ENCODE data around the gene VPS25.
A peak's percentile ranks its signal among the peaks of the same experiment; 100 is the strongest.

VPS25 gene

DNA sequence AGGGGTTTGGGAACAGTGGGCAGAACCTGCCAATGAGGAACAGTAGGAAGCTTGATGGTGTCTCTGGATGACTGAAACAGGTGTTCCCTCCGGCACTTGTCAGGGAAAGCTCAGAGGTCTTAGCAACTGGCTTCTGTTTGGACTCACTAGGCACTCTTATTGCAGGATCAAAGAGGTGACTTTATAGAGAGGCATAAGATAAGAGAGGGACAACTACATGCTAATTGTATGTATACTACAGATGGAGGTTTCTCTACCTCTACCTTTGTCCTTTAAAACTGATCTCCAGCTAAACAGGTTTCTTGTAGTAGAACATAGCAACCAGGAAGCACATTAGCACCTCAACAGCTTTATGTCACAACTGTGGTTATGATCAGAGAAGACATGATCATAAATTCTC, 33.0 kb downstream of the VPS25 start:
- Histone ChIP-seq H3K9me3 (ENCODE audit: control insufficient read depth in 1 of 2, low read length in 2 of 2) (no peaks in the 10 kb centered on the region), H3K9ac (ENCODE audit: low read depth in 1 of 2, low read length in 2 of 2) (peak overlapping the region in 1 of 2 donors; percentile 11), H3K4me1 (ENCODE audit: control insufficient read depth in 1 of 2, insufficient read depth in 2 of 2, low read length in 2 of 2) (peaks cover 14 to 27% of the 10 kb centered on the region in 2 donors)

DNA sequence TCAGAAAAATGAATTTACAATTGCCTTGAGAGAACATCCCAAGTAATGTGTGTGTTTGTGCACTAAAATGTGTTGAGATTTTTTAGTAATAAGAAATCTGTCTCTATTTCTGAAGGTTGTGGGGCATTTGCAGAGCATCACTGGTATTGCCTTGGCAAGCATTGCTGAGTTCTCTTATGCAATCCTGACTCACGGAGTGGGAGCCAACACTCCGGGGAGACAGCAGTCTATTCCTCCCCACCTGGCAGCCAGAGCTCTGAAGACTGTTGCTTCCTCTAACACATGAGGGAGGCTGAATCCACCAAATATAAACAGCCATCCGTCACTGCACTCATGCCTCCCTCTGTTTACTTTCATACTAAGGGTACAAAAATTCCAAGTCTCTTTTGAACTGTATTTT, 36.0 kb downstream of the VPS25 start:
- no peak overlapping the region for H3K27ac ChIP-seq (ENCODE audit: low read depth, low read length)

More for the DNA sequence above, 33.0 kb downstream of the VPS25 start:
- H3K4me3 ChIP-seq (ENCODE audit: low read depth in 1 of 2, low read length in 2 of 2) = peak overlapping the region in 1 of 2 donors; percentile 42
- peaks cover 8 to 16% of the 10 kb centered on the region in 2 donors for H3K36me3 ChIP-seq (ENCODE audit: control insufficient read depth in 1 of 2, insufficient read depth in 2 of 2, low read length in 2 of 2)
- no peaks in the 10 kb centered on the region for H3K27me3 ChIP-seq (ENCODE audit: control insufficient read depth in 1 of 2, insufficient read depth in 2 of 2, low read length in 2 of 2)
- peak overlapping the region; percentile 73 for H3K27ac ChIP-seq (ENCODE audit: low read depth, low read length)

DNA sequence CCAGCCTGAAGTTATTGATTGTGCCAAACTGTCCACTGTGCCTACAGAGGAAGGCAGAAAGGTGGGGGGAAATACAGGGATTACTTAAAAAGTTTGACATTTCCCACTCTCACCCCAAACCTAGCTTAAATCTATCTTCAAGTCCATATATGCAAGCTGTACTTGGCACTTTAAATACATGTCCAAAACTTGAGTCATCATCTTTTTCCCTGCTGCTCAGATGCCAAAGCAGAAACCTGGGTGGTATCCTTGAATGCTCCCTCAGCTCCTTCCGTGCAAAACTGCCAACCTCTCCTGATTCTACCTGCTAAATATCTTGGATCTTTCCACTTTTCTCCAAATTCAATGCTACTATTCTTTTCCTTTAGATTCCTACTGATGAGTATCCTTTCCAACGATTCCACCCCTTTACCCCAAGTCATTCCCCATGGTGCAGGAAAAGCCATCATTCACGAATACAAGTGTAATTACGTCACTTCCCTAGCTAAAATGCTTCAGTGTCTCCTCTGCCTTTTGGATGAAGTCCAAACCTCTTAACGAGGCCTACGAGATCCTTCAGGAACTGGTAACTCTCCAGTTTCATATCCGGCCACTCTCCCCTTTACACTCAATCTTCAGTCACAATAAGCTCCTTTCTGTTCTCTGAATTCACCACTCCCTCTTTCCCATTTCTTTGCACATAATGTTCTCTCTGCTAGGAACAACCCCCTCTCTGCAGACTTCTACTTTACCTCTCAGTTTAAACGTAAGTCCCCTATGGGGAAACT, 41.6 kb downstream of the VPS25 start:
- H3K27ac ChIP-seq (ENCODE audit: low read depth, low read length) = no peak overlapping the region
- H3K4me3 ChIP-seq (ENCODE audit: low read depth in 1 of 2, low read length in 2 of 2) = no peak overlapping the region
- peaks cover 0 to 7% of the 10 kb centered on the region in 2 donors for H3K4me1 ChIP-seq (ENCODE audit: control insufficient read depth in 1 of 2, insufficient read depth in 2 of 2, low read length in 2 of 2)
- peaks cover 53 to 85% of the 10 kb centered on the region in 2 donors for H3K36me3 ChIP-seq (ENCODE audit: control insufficient read depth in 1 of 2, insufficient read depth in 2 of 2, low read length in 2 of 2)
- H3K9me3 ChIP-seq (ENCODE audit: control insufficient read depth in 1 of 2, low read length in 2 of 2) = no peaks in the 10 kb centered on the region
- H3K27me3 ChIP-seq (ENCODE audit: control insufficient read depth in 1 of 2, insufficient read depth in 2 of 2, low read length in 2 of 2) = no peaks in the 10 kb centered on the region
- H3K9ac ChIP-seq (ENCODE audit: low read depth in 1 of 2, low read length in 2 of 2) = no peak overlapping the region

More for the DNA sequence above, 36.0 kb downstream of the VPS25 start:
- Histone ChIP-seq H3K9ac (ENCODE audit: low read depth in 1 of 2, low read length in 2 of 2) (no peak overlapping the region), H3K9me3 (ENCODE audit: control insufficient read depth in 1 of 2, low read length in 2 of 2) (no peaks in the 10 kb centered on the region), H3K4me1 (ENCODE audit: control insufficient read depth in 1 of 2, insufficient read depth in 2 of 2, low read length in 2 of 2) (peaks cover 10 to 21% of the 10 kb centered on the region in 2 donors), H3K4me3 (ENCODE audit: low read depth in 1 of 2, low read length in 2 of 2) (no peak overlapping the region), H3K27me3 (ENCODE audit: control insufficient read depth in 1 of 2, insufficient read depth in 2 of 2, low read length in 2 of 2) (no peaks in the 10 kb centered on the region), H3K36me3 (ENCODE audit: control insufficient read depth in 1 of 2, insufficient read depth in 2 of 2, low read length in 2 of 2) (peaks cover 18 to 32% of the 10 kb centered on the region in 2 donors)

DNA sequence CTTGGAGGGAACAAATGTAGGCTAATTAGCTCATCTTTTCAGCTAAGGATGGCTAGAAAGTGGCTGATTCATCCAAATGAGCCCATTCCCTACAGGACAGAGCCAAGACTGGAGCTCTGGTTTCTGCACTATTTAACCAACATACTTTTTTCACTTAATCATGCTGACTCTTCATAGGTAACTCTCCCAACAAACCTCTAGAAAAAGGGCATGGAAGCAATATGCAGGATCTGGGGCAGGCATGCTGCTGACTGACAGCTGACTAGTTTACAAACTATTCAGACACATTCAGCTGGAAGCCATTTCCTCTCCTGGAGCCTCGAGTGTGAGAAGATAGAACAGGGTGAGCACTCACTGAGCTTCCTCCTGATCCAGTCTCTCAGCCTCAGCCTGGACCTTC, 44.6 kb downstream of the VPS25 start:
- H3K9me3 ChIP-seq (ENCODE audit: control insufficient read depth in 1 of 2, low read length in 2 of 2) = no peaks in the 10 kb centered on the region
- H3K36me3 ChIP-seq (ENCODE audit: control insufficient read depth in 1 of 2, insufficient read depth in 2 of 2, low read length in 2 of 2) = peaks cover 48 to 82% of the 10 kb centered on the region in 2 donors
- H3K27me3 ChIP-seq (ENCODE audit: control insufficient read depth in 1 of 2, insufficient read depth in 2 of 2, low read length in 2 of 2) = no peaks in the 10 kb centered on the region
- H3K9ac ChIP-seq (ENCODE audit: low read depth in 1 of 2, low read length in 2 of 2) = no peak overlapping the region
- no peak overlapping the region for H3K27ac ChIP-seq (ENCODE audit: low read depth, low read length)
- H3K4me3 ChIP-seq (ENCODE audit: low read depth in 1 of 2, low read length in 2 of 2) = no peak overlapping the region
- H3K4me1 ChIP-seq (ENCODE audit: control insufficient read depth in 1 of 2, insufficient read depth in 2 of 2, low read length in 2 of 2) = peaks cover 0 to 9% of the 10 kb centered on the region in 2 donors

DNA sequence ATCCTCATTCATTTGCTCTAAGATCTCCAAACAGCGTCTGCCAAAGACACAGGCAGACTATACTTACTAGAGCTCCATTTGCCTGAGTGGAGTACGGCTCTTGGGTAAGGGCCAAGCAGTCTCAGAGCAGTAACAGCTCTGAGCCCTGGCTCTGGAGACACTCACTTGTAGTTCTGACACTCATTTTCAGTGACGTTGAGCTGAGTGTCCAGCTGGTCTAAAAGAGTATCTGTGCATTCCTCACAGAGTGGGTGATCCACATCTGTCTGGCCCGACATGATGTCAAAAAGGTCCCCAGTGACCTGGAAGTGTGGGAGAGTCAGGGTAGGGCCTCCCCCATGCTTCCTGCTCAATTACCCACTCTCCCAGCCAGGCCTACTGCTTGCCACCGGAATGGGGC, 45.1 kb downstream of the VPS25 start:
- peaks cover 48 to 79% of the 10 kb centered on the region in 2 donors for H3K36me3 ChIP-seq (ENCODE audit: control insufficient read depth in 1 of 2, insufficient read depth in 2 of 2, low read length in 2 of 2)
- no peak overlapping the region for H3K27ac ChIP-seq (ENCODE audit: low read depth, low read length)
- no peaks in the 10 kb centered on the region for H3K27me3 ChIP-seq (ENCODE audit: control insufficient read depth in 1 of 2, insufficient read depth in 2 of 2, low read length in 2 of 2)
- H3K9me3 ChIP-seq (ENCODE audit: control insufficient read depth in 1 of 2, low read length in 2 of 2) = no peaks in the 10 kb centered on the region
- peaks cover under 1 to 14% of the 10 kb centered on the region in 2 donors for H3K4me1 ChIP-seq (ENCODE audit: control insufficient read depth in 1 of 2, insufficient read depth in 2 of 2, low read length in 2 of 2)
- H3K4me3 ChIP-seq (ENCODE audit: low read depth in 1 of 2, low read length in 2 of 2) = no peak overlapping the region
- H3K9ac ChIP-seq (ENCODE audit: low read depth in 1 of 2, low read length in 2 of 2) = no peak overlapping the region

DNA sequence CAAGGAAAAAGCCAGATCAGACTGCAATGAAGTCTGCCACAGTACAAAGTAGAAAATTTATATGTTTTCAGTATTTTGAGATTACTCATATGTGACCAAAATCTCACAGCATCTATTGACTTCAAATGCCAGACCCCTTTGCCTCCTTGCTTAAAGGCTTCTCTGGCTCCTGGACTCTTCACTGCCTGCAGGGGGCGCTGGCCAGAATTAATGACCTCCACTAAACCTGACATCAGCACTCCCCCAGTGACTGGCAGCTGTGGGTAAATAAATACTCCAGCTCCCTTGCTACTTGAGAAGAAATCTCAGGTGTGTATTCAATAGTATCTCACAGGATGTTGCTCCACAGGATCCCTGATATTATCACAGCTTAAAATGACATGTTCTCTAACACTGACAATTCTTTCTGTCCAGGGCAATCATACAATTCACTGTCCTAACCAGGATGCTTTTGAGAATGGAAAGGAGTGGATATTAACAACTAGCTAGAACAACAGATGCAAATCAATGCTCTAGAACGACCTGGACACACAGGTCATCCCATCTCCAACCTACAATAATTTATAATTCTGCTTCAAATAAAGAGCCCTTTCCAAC, 46.8 kb downstream of the VPS25 start:
- Histone ChIP-seq H3K4me3 (ENCODE audit: low read depth in 1 of 2, low read length in 2 of 2) (no peak overlapping the region), H3K27me3 (ENCODE audit: control insufficient read depth in 1 of 2, insufficient read depth in 2 of 2, low read length in 2 of 2) (no peaks in the 10 kb centered on the region), H3K9me3 (ENCODE audit: control insufficient read depth in 1 of 2, low read length in 2 of 2) (no peaks in the 10 kb centered on the region), H3K27ac (ENCODE audit: low read depth, low read length) (no peak overlapping the region), H3K36me3 (ENCODE audit: control insufficient read depth in 1 of 2, insufficient read depth in 2 of 2, low read length in 2 of 2) (peaks cover 37 to 65% of the 10 kb centered on the region in 2 donors), H3K9ac (ENCODE audit: low read depth in 1 of 2, low read length in 2 of 2) (no peak overlapping the region), H3K4me1 (ENCODE audit: control insufficient read depth in 1 of 2, insufficient read depth in 2 of 2, low read length in 2 of 2) (peaks cover 4 to 18% of the 10 kb centered on the region in 2 donors)

DNA sequence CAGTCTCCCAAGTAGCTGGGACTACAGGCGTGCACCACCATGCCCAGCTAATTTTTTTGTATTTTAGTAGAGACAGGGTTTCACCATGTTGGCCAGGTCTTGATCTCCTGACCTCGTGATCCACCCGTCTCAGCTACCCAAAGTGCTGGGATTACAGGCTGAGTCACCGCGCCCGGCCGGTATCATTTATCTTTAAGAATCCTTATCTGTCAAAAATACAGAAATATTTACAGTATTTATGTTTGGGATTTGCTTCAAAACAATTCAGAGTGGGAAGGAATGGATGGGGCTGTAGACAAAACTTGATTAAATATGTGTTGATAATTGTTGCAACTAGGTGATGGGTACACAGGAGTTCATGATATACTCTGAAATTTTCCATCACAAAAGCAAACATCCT, 47.9 kb downstream of the VPS25 start:
- no peak overlapping the region for H3K4me3 ChIP-seq (ENCODE audit: low read depth in 1 of 2, low read length in 2 of 2)
- H3K27ac ChIP-seq (ENCODE audit: low read depth, low read length) = no peak overlapping the region
- peaks cover 28 to 54% of the 10 kb centered on the region in 2 donors for H3K36me3 ChIP-seq (ENCODE audit: control insufficient read depth in 1 of 2, insufficient read depth in 2 of 2, low read length in 2 of 2)
- H3K27me3 ChIP-seq (ENCODE audit: control insufficient read depth in 1 of 2, insufficient read depth in 2 of 2, low read length in 2 of 2) = no peaks in the 10 kb centered on the region
- no peak overlapping the region for H3K9ac ChIP-seq (ENCODE audit: low read depth in 1 of 2, low read length in 2 of 2)
- H3K4me1 ChIP-seq (ENCODE audit: control insufficient read depth in 1 of 2, insufficient read depth in 2 of 2, low read length in 2 of 2) = peaks cover 4 to 11% of the 10 kb centered on the region in 2 donors
- H3K9me3 ChIP-seq (ENCODE audit: control insufficient read depth in 1 of 2, low read length in 2 of 2) = no peaks in the 10 kb centered on the region

DNA sequence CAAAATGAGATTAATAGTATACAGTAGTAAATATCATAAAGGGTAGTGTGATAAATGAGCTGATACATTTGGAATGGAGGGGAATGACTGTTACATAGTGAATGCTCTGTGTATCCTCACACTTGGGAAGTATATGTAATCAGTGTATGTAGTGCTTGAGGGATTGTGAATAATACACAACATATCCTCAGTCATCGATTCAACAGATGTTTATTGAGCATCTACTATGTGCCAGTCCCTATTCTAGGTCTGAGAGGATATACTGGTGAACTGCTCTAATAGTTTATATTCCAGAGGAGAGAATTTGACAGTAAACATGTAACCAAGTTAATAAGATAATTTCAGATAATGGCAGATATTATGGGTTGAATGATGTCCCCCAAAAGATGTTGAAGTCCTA, 54.2 kb downstream of the VPS25 start:
- peaks cover 9 to 15% of the 10 kb centered on the region in 2 donors for H3K4me1 ChIP-seq (ENCODE audit: control insufficient read depth in 1 of 2, insufficient read depth in 2 of 2, low read length in 2 of 2)
- no peaks in the 10 kb centered on the region for H3K9me3 ChIP-seq (ENCODE audit: control insufficient read depth in 1 of 2, low read length in 2 of 2)
- no peaks in the 10 kb centered on the region for H3K36me3 ChIP-seq (ENCODE audit: control insufficient read depth in 1 of 2, insufficient read depth in 2 of 2, low read length in 2 of 2)
- no peaks in the 10 kb centered on the region for H3K27me3 ChIP-seq (ENCODE audit: control insufficient read depth in 1 of 2, insufficient read depth in 2 of 2, low read length in 2 of 2)
- H3K27ac ChIP-seq (ENCODE audit: low read depth, low read length) = no peak overlapping the region
- no peak overlapping the region for H3K9ac ChIP-seq (ENCODE audit: low read depth in 1 of 2, low read length in 2 of 2)
- no peak overlapping the region for H3K4me3 ChIP-seq (ENCODE audit: low read depth in 1 of 2, low read length in 2 of 2)
